ENCODE measurements around the gene EHMT2. TPM values are rescaled to one million over a fixed set of nuclear protein-coding genes. Genes with fewer than 3 reads are reported as not detected.
"Not testable (repeated sequence)": the region's sequence is repeated elsewhere in the genome, so short reads cannot be mapped to it uniquely, and the experiment has no call there.

The EHMT2 gene
- total RNA-seq, 2 donors from 2014 or later: 113 to 121 TPM

DNA sequence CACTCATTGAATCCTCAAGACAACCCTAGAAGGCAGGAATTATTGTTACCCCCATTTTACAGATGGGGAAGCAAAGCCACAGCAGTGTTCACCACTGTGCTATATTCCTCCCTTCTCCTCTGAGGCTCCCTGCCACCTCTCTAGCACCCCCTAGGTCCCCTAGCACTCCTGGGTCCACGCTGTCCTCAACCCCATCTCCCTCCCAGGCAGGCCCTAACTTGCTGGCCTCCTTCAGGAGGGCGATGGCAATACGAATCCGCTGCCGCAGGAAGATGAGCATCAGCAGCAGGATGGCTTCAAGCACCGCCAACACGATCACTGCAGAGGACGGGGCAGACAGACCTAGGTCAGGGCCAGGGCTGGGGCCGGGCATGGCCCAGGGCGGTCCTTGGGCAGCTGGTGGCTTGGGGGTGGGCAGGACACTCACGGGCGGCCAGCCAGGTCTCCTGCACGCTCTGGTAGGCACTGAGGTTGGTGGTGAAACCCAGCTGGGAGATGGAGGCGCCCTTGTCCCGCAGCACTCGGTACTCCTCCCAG lies 27.0 kb downstream of the EHMT2 start:
- no peaks in the 10 kb centered on the region for H3K4me1 ChIP-seq (ENCODE audit: control insufficient read depth, insufficient read depth, low read length)
- no peak overlapping the region for H3K9ac ChIP-seq (ENCODE audit: extremely low read depth, low read length, poor library complexity, severe bottlenecking)
- no peaks in the 10 kb centered on the region for H3K9me3 ChIP-seq (ENCODE audit: control insufficient read depth, low read length)
- Mint-ChIP-seq H3K27me3 (ENCODE audit: insufficient read depth) (peaks cover 7% of the 10 kb centered on the region), H3K9me3 (no peaks in the 10 kb centered on the region), H3K4me3 (no peak overlapping the region), H3K4me1 (no peaks in the 10 kb centered on the region), H3K36me3 (ENCODE audit: low read depth) (no peaks in the 10 kb centered on the region), H3K27ac (no peak overlapping the region)
- no peaks in the 10 kb centered on the region for H3K27me3 ChIP-seq (ENCODE audit: control insufficient read depth, insufficient read depth, low read length, poor library complexity, severe bottlenecking)
- DNase-seq: peak; percentile 67
- TF ChIP-seq, protein P1, sequence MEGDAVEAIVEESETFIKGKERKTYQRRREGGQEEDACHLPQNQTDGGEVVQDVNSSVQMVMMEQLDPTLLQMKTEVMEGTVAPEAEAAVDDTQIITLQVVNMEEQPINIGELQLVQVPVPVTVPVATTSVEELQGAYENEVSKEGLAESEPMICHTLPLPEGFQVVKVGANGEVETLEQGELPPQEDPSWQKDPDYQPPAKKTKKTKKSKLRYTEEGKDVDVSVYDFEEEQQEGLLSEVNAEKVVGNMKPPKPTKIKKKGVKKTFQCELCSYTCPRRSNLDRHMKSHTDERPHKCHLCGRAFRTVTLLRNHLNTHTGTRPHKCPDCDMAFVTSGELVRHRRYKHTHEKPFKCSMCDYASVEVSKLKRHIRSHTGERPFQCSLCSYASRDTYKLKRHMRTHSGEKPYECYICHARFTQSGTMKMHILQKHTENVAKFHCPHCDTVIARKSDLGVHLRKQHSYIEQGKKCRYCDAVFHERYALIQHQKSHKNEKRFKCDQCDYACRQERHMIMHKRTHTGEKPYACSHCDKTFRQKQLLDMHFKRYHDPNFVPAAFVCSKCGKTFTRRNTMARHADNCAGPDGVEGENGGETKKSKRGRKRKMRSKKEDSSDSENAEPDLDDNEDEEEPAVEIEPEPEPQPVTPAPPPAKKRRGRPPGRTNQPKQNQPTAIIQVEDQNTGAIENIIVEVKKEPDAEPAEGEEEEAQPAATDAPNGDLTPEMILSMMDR (conservative IDR thresholded peaks at IDR 0.05): peak; percentile 54
- no peak overlapping the region for H3K27ac ChIP-seq (ENCODE audit: low read depth, low read length)
- WGBS, 2 experiments (ENCODE audit: insufficient coverage in 1 of 2, insufficient read length in 1 of 2): 89 to 96% methylated on average over 10 to 16 of the region's 16 CpGs
- H3K36me3 ChIP-seq (ENCODE audit: control insufficient read depth, insufficient read depth, low read length): no peaks in the 10 kb centered on the region
- no peak overlapping the region for H3K4me3 ChIP-seq (ENCODE audit: low read length)

DNA sequence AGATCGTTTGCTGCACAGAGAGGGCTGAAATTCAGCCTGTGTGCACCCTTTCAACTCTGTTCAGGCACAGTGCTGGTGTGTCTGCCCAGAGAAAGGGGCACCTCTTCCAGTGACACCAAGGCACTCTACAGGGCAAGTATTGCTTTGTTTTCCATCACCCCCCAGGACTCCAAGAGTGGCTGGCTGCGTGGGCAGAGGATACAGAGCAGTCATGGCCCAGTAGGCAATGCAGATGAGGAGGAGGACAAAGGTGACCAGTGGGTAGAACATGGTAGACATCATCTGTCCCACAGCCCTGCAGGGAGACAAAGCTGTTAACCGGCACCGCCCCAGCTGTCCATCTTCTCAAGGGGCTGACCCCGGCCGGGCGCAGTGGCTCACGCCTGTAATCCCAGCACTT lies 28.2 kb downstream of the EHMT2 start:
- Histone ChIP-seq H3K27me3 (ENCODE audit: control insufficient read depth, insufficient read depth, low read length, poor library complexity, severe bottlenecking) (no peaks in the 10 kb centered on the region), H3K9me3 (ENCODE audit: control insufficient read depth, low read length) (no peaks in the 10 kb centered on the region), H3K27ac (ENCODE audit: low read depth, low read length) (no peak overlapping the region), H3K4me3 (ENCODE audit: low read length) (no peak overlapping the region), H3K4me1 (ENCODE audit: control insufficient read depth, insufficient read depth, low read length) (no peaks in the 10 kb centered on the region), H3K36me3 (ENCODE audit: control insufficient read depth, insufficient read depth, low read length) (no peaks in the 10 kb centered on the region), H3K9ac (ENCODE audit: extremely low read depth, low read length, poor library complexity, severe bottlenecking) (no peak overlapping the region)
- no peaks in the 10 kb centered on the region for H3K36me3 Mint-ChIP-seq (ENCODE audit: low read depth)
- 73 to 94% methylated on average over 2 to 8 of the region's 8 CpGs for WGBS, 2 experiments (ENCODE audit: insufficient coverage in 1 of 2, insufficient read length in 1 of 2)
- TF ChIP-seq, protein P1 (conservative IDR thresholded peaks at IDR 0.05): no peak
- H3K27me3 Mint-ChIP-seq (ENCODE audit: insufficient read depth): peaks cover 7% of the 10 kb centered on the region
- H3K9me3 Mint-ChIP-seq: no peaks in the 10 kb centered on the region
- H3K4me1 Mint-ChIP-seq: peaks cover 3% of the 10 kb centered on the region
- no peak for DNase-seq
- H3K27ac Mint-ChIP-seq: no peak overlapping the region
- H3K4me3 Mint-ChIP-seq: no peak overlapping the region

DNA sequence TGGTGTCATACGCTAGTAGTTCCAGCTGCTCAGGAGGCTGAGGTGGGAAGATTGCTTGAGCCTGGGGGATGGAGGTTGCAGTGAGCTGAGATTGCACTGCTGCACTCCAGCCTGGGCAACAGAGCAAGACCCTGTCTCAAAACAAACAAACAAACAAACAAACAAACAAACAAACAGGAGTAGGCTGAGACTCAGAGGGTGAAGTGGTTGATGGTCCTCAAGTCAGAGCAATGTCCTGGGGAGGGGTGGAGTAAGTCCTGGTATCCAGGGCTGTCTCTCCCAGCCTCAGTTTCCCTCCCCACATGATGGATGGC lies 28.9 kb downstream of the EHMT2 start:
- not testable (repeated sequence) for H3K27me3 Mint-ChIP-seq (ENCODE audit: insufficient read depth); H3K9me3 Mint-ChIP-seq; H3K27ac ChIP-seq (ENCODE audit: low read depth, low read length); H3K36me3 Mint-ChIP-seq (ENCODE audit: low read depth); DNase-seq; H3K27me3 ChIP-seq (ENCODE audit: control insufficient read depth, insufficient read depth, low read length, poor library complexity, severe bottlenecking); H3K4me3 ChIP-seq (ENCODE audit: low read length); H3K27ac Mint-ChIP-seq; H3K36me3 ChIP-seq (ENCODE audit: control insufficient read depth, insufficient read depth, low read length); H3K4me3 Mint-ChIP-seq; H3K9ac ChIP-seq (ENCODE audit: extremely low read depth, low read length, poor library complexity, severe bottlenecking); H3K4me1 Mint-ChIP-seq; H3K4me1 ChIP-seq (ENCODE audit: control insufficient read depth, insufficient read depth, low read length); H3K9me3 ChIP-seq (ENCODE audit: control insufficient read depth, low read length)
- 75 to 96% methylated on average over 1 of the region's 1 CpG for WGBS, 2 experiments (ENCODE audit: insufficient coverage in 1 of 2, insufficient read length in 1 of 2)

All from endodermal cell (in vitro differentiated cells).